GM18520 (cell line): Measurements from ENCODE around the gene DENND2C.

Experiments used
- ATAC-seq: cut with Tn5 transposase; IDR thresholded peaks from one replicate; pipeline ENCODE4 v1.9.1; 2021; ENCODE audit not compliant: unreplicated experiment

Gene DENND2C

GRCh38 chr1:114688526-114688925, 18.7 kb upstream of the DENND2C start:
- no peak for ATAC-seq

- ATAC-seq: no peak
Observed at GRCh38 chr1:114685851-114686250, 16.0 kb upstream of the DENND2C start.

GRCh38 chr1:114677691-114678090, 7.8 kb upstream of the DENND2C start:
- ATAC-seq: no peak

GRCh38 chr1:114676115-114676514, 6.3 kb upstream of the DENND2C start:
- no peak for ATAC-seq

GRCh38 chr1:114671939-114672275, 2.1 kb upstream of the DENND2C start:
- no peak for ATAC-seq

GRCh38 chr1:114671011-114671938, 1.4 kb upstream of the DENND2C start:
- no peak for ATAC-seq

GRCh38 chr1:114670083-114671010, 498 bp upstream of the DENND2C start:
- peak; percentile 95 for ATAC-seq

GRCh38 chr1:114668784-114669561, 876 bp downstream of the DENND2C start:
- no peak for ATAC-seq

GRCh38 chr1:114668373-114668772, 1.5 kb downstream of the DENND2C start:
- ATAC-seq: no peak

- ATAC-seq: no peak
Observed at GRCh38 chr1:114666954-114667353, 2.9 kb downstream of the DENND2C start.

GRCh38 chr1:114660238-114660637, 9.6 kb downstream of the DENND2C start:
- ATAC-seq: no peak

- no peak for ATAC-seq
Observed at GRCh38 chr1:114651893-114652292, 18.0 kb downstream of the DENND2C start.

GRCh38 chr1:114648503-114648902, 21.3 kb downstream of the DENND2C start:
- ATAC-seq: no peak

GRCh38 chr1:114641377-114641776, 28.5 kb downstream of the DENND2C start:
- no peak for ATAC-seq

- ATAC-seq: no peak
Observed at GRCh38 chr1:114638910-114639309, 30.9 kb downstream of the DENND2C start.

- ATAC-seq: no peak
Observed at GRCh38 chr1:114632427-114632826, 37.4 kb downstream of the DENND2C start.

- no peak for ATAC-seq
Observed at GRCh38 chr1:114627107-114627506, 42.7 kb downstream of the DENND2C start.

- no peak for ATAC-seq
Observed at GRCh38 chr1:114623364-114623763, 46.5 kb downstream of the DENND2C start.

GRCh38 chr1:114620419-114620818, 49.4 kb downstream of the DENND2C start:
- ATAC-seq: no peak

GRCh38 chr1:114618606-114619005, 51.2 kb downstream of the DENND2C start:
- no peak for ATAC-seq
